NCI-H526 (cell line): ENCODE measurements around the gene TPM1.
"Not testable (repeated sequence)": the region's sequence is repeated elsewhere in the genome, so short reads cannot be mapped to it uniquely, and the experiment has no call there.

ENCODE experiments used
- DNase-seq, 2 experiments: peaks; one replicate each; lab custom pipeline; 2025; lab: John Stamatoyannopoulos, UW

TPM1 gene

DNA sequence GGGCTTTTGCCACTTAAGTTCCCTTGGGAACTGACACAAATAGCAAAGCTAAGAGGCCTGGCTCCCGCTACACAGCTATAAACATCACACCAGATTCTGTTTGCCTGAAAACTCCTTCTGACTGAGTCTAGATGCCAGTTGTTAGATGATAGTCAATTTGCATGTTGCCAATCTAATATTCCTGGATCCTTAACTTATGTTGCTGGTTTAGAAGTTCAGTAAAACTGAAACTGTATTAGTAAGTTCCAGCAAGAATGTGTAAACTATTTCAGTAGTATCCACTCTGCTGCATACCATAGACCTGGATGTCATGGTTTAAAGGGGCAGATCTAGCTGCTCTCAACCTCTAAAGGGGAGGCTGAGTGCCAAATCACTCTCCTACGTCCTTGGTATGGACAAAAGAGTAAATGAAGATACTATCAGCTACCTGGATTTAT is 52.0 kb downstream of the TPM1 start:
- peak in 1 of 2 experiments; percentile 58 for DNase-seq

- no peak for DNase-seq
Measured at GRCh38 chr15:63096178-63096577, 53.6 kb downstream of the TPM1 start.

DNA sequence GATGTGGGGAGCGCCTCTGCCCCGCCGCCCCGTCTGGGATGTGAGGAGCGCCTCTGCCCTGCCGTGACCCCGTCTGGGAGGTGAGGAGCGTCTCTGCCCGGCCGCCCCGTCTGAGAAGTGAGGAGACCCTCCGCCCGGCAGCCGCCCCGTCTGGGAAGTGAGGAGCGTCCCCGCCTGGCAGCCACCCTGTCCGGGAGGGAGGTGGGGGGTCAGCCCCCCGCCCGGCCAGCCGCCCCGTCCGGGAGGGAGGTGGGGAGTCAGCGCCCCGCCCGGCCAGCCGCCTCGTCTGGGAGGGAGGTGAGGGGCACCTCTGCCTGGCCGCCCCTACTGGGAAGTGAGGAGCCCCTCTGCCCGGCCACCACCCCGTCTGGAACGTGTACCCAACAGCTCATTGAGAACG is 56.4 kb downstream of the TPM1 start:
- DNase-seq = not testable (repeated sequence)

GRCh38 chr15:63099581-63099980 is 57.0 kb downstream of the TPM1 start:
- DNase-seq = not testable (repeated sequence)

- DNase-seq = no peak
Measured at GRCh38 chr15:63103416-63103815, 60.9 kb downstream of the TPM1 start.

- DNase-seq = no peak
Measured at GRCh38 chr15:63104727-63105126, 62.2 kb downstream of the TPM1 start.

DNA sequence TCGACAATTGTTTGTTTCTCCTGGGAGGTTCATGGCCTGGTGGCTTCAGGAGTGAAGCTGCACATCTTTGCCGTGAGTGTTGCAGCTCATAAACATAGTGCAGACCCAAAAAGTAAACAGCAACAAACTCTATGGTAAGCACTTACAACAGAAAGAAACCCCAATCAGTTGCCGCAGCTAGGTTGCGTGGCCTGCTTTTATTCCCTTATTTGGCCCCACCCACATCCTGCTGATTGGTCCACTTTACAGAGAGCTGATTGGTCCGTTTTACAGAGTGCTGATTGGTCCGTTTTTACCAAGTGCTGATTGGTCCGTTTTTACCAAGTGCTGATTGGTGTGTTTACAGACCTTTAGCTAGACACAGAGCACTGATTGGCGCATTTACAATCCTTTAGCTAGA is 62.8 kb downstream of the TPM1 start:
- DNase-seq = not testable (repeated sequence)

DNA sequence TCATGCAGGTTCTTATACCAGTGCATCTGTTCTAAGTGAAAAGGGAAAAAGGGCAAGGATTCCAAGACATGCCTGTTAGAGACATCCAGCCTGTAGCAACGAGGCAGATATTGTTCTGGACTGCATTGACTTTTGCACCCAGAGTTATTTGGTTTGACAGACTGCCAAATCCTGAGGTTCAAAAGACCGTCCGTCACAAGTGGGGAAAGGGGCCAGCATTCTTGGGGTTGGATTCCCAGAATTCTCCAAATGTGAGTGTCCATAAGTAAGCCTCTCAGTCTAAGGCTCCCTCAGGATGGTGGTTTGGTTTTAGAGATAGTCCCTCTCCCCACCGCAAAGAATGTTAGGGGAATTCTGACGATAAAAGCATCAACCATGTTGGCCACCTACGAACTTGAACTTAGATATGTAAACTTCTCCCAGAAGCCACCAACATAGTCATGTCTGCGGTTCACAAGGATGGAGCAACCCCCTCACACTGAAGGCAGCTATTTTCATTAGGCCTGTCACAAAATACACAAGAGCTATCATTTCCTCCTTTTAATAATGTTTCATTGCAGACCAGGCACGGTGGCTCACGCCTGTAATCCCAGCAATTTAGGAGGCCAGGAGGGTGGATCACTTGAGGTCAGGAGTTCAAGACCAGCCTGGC is 65.5 kb downstream of the TPM1 start:
- no peak for DNase-seq

DNA sequence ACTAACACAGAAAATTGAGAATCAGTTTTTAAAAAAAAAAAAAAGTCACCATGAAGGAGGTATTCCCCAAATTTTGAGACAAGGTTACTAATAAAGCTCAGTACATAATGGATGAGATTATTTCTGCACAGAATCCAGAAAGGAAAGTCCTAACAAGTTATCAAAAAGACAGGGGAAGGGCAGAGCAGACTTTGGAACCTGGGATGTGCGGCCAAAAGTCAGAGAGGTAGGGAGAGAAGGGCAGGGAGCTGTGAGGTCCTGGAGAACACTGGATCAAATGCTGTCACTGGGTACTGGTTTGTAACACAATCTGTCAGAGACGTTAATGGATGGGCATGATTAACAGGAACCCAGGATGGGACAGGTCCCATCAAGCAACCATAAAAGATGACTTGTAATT is 67.0 kb downstream of the TPM1 start:
- no peak for DNase-seq

- DNase-seq = no peak
Measured at GRCh38 chr15:63109920-63110319, 67.4 kb downstream of the TPM1 start.

DNA sequence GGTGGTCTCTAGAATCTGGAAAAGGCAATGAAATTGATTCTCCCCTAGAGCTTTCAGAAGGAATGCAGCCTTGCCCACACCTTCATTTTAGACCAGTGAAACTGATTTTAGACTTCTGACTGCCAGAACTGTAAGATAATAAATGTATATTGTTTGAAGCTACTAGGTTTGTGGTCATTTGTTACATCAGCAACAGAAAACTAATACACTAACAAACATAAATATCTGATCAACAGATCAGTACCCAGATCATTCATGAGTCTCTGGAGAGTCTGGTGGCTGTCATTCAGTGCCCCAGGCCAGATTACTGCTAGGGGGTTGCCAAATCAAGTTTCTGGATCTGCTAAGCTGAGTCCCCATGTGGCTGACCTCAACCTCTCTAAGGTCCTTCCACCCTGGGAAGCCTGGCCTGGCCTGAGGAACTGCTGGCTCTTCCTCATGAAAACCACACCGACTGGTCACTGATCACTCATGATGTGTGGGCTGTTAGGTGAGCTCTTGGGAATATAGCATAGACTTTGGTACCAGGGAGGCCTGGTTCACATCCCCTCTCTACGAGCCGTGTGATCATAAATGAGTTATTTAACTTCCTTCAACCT is 68.0 kb downstream of the TPM1 start:
- DNase-seq = no peak

DNA sequence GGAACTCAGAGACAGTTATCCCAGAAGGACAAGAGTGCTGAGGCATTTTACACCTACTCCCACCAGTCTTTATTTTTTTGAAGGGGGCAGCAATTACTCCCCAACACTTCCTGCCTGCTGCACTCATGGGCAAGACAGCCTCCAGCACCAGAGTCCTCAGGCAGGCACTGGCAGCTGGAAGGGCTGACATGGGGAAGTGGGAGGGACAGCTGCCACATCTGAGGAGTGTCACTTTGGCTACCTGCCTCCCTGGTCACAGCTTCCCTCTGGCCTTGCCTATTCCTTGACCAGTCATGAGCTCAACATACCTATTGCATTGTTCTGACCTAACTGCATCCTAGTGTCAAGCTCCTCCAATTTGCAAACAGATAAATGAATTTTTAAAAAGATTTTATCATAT is 68.9 kb downstream of the TPM1 start:
- DNase-seq = no peak

DNA sequence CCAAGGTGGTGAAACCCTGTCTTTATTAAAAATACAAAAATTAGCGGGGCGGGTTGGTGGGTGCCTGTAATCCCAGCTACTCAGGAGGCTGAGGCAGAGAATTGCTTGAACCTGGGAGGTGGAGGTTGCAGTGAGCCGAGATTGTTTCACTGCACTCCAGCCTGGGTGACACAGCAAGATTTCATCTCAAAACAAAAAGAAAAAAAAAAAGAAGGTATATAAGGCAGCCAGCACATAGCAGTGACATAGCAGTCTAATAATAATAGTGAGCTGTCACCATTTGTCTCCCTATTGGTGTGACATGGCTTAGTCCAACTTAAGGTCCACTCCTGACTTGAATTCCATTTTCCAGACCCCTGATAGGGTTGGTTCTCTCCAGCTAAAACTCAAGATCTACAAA is 70.3 kb downstream of the TPM1 start:
- no peak for DNase-seq

- DNase-seq = no peak
Measured at GRCh38 chr15:63114465-63114864, 71.9 kb downstream of the TPM1 start.
